ENCODE measurements around the gene PLXNA1. TPM values are rescaled to one million over a fixed set of nuclear protein-coding genes. Genes with fewer than 3 reads are reported as not detected.

The PLXNA1 gene
- total RNA-seq, 1 donor from 2014 or later = 26.3 TPM

DNA sequence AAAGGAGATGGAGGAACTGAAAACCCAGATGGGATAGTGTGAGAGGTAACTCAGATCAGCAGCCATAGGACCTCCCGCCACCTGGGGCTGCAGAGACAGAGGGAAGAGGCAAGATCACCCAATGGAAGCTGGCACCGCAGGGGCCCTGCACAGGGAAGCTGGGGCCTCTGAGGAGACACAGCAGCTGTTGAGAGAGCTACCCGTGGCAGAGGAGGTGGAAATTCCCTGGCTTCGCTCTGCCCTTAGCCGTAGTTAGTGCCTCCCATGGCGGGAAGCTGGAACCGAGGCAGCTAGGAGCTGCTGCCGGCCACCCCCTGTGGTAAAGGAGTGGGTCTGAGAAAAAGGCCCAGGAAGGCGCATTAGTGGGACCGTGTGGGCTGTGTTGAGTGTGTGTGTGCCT is 18.0 kb upstream of the PLXNA1 start:
- DNase-seq (ENCODE audit: low spot score) = no peak

- DNase-seq (ENCODE audit: low spot score) = no peak
Observed at GRCh38 chr3:126965526-126966080, 17.3 kb upstream of the PLXNA1 start.

DNA sequence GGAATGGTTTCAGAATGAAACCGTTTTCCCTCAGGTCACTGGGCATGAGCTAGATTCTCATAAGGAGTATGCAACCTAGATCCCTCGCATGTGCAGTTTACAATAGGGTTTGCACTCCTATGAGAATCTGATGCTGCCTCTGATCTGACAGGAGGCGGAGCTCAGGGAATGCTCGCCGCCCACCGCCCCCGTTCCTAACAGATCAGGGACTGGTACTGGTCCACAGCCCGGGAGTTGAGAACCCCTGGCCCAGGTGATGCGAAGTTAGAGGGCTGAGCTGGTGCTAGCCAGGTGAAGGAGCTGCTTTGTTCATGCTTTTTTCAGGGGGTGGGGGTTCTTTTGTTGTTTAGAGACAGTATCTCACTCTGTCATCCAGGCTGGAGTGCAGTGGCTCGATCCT is 15.5 kb upstream of the PLXNA1 start:
- no peak for DNase-seq (ENCODE audit: low spot score)

- no peak for DNase-seq (ENCODE audit: low spot score)
Observed at GRCh38 chr3:126968391-126969390, 14.2 kb upstream of the PLXNA1 start.

DNA sequence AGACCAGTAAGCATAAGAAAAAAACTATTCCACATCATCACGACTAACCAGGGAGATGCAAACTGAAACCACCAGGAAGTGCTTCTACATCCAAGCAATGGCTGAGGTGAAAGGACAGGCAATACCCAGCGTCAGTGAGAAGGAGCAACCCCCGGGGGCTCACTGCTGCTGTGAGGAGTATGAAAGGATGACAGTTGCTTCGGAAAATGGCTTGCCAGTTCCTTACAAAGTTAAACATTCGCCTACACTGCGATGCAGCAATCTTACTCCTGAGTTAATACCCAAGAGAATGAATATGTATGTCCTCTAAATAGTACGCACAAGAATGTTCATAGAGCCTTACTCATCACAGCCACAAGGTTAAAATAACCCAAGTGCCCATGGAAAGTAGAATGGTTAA is 13.3 kb upstream of the PLXNA1 start:
- DNase-seq (ENCODE audit: low spot score) = no peak

DNA sequence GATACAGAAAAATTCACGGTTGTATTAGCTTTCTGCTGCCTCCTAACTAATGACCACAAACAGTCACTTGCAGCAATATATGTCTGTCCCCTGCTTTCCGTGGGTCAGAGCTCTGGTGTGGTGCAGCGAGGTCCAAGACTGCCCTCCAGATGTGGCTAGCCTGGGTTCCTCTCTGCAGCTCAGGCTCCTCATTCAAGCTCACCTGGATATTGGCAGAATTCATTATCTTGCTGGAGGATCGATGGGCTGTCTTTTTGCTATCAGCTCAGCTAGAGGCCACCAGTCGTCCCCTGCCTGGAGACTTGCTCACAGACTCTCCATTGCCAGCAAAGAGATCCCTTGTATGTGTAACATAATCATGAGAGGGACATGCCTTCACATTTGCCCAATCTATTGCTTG is 12.8 kb upstream of the PLXNA1 start:
- DNase-seq (ENCODE audit: low spot score) = no peak

DNA sequence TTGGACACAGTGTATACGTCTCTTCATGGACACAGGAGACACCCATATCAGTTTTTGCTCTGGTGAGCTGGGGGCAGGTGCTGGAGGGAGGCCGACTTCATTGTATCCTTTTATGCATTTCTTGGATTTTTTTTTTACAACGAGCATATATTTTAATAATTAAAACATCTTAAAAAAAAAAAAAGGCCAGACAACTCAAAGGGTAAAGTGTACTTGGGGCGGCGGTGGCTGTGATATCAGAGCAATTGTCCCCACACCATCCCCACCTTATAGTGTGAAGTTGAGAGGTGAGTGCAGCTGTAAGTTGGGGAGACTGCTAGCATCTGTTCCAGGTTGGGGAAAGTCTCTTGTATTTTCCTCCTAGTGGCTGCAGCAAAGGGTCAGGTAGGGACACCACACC is 12.0 kb upstream of the PLXNA1 start:
- no peak for DNase-seq (ENCODE audit: low spot score)

- DNase-seq (ENCODE audit: low spot score) = no peak
Observed at GRCh38 chr3:126971891-126972351, 11.0 kb upstream of the PLXNA1 start.

DNA sequence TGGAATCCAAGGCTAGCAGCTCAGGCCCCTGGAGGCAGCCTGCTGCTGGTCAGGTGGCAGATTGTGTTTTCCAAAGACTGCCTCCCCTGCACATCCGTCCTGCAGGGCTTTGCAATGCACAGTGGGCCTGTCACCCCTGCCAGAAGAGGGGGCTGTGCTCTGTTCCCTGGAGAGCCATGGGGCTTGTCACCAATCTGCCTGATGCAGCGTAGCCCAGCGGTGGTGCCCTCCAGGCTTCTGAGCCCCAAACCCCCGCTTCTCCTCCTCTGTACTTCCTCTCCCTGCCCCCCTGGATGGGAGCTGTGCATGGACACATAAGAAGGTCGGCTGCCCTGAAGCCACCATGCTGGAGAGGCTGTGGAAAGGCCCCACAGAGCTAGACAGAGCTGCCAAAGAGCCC is 10.0 kb upstream of the PLXNA1 start:
- no peak for DNase-seq (ENCODE audit: low spot score)

GRCh38 chr3:126973814-126974213 is 9.1 kb upstream of the PLXNA1 start:
- no peak for DNase-seq (ENCODE audit: low spot score)

- no peak for DNase-seq (ENCODE audit: low spot score)
Observed at GRCh38 chr3:126974756-126975155, 8.2 kb upstream of the PLXNA1 start.

DNA sequence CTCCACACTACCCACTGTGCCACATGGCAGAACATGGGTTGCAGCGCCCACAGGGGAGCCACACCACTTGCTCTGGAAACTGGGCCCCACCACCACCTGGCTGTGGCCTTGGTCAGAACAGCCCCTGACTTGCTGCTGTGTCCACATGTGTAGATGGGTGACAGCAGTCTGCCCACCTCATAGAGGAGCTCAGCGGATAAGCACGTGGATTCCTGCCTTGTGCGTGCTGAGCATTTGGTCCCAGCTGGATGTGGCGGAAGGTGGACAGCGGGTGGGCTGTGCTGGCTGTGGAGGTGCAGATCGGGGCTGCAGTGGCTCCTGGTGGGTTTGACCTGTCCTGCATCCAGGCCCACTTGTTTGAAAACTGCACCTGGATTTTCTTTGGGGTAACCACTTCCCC is 6.0 kb upstream of the PLXNA1 start:
- DNase-seq (ENCODE audit: low spot score) = no peak

DNA sequence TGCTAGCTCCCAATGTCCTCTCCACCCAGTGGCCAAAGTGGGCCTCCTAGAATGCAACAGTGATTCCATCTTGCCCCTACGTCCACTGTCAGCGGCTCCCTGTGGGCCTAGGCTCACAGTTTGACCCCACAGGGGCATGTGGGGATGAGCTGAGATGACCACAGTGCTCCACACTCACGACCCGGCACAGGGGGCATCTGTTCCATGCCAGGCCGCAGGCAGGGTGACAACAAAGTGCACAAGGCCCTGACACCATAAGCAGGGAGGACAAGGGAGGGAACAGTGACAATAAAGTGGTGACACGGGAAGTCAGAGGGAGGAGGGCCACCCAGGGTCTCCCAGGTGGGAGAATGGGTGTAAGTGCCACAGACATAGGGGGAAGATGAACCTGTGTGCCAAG is 5.1 kb upstream of the PLXNA1 start:
- DNase-seq (ENCODE audit: low spot score) = no peak

DNA sequence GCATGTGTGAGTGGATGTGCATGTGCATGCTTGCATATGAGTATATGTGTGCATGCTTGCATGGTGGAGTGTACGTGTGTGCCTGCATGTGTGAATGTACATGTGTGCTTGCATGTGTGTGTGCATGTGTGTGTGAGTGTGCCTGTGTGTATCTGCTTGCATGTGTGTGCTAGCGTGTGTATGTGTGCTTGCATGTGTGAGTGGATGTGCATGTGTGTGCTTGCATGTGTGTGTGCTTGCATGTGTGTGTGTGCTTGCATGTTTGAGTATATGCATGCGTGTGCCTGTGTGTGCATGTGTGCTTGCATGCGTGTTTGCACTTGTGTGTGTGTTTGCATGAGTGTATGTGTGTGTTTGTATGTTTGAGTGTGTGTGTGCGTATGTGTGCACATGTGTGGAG is 4.6 kb upstream of the PLXNA1 start:
- DNase-seq (ENCODE audit: low spot score) = no peak

DNA sequence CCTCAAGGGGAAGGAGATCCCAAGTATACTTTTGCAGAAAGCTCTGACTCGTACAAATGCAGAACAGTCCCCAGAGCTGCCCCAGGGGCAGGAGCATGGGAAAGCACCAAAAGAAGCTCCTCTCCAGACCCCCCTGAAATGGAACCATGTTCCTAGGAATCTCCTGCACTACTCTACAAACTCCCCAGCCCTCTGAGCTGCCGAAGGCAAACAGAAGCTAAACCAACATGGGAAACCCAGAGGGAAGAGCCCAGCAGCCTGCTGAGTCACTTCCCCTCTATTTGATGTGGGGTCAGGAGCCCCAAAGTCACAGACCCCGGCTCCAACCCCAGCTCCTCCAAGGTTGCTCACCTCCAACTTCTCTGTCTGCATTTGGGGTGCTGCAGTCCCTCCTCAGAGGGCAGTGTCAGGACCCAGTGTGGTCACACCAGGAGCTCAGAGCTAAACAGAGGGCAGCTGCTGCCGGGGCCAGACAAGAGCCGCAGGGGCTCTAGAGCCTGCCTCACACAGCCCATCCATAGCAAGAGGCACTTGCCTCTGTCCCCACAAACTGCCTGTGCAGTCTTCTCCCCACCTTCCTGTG is 3.8 kb upstream of the PLXNA1 start:
- DNase-seq (ENCODE audit: low spot score) = no peak

- no peak for DNase-seq (ENCODE audit: low spot score)
Observed at GRCh38 chr3:126980266-126980811, 2.6 kb upstream of the PLXNA1 start.

DNA sequence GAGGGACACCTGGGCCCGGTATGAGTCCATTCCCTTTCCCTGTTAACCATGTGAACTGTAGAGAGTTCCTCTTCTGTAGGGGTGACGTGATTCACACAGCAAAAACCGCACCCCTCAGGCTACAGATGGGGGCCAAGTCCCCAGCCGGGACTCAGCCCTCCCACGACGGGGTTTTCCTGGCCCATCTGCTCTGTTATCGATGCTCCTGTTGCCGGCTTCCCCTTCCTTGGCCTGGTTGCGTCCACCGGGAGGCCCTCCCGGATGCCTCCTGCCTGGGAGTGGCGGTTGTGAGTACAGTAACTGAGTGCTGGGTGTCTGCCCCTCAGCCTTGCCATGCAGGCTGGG is 817 bp upstream of the PLXNA1 start:
- DNase-seq (ENCODE audit: low spot score) = no peak

- DNase-seq (ENCODE audit: low spot score) = no peak
Observed at GRCh38 chr3:126983276-126983652, 349 bp downstream of the PLXNA1 start.

GRCh38 chr3:126983653-126984390 is 907 bp downstream of the PLXNA1 start:
- DNase-seq (ENCODE audit: low spot score) = no peak

- no peak for DNase-seq (ENCODE audit: low spot score)
Observed at GRCh38 chr3:126984391-126985131, 1.6 kb downstream of the PLXNA1 start.

All from mesenteric fat pad (tissue), 1 donor.